Measurements from ENCODE around the gene OBP2B.

DNA sequence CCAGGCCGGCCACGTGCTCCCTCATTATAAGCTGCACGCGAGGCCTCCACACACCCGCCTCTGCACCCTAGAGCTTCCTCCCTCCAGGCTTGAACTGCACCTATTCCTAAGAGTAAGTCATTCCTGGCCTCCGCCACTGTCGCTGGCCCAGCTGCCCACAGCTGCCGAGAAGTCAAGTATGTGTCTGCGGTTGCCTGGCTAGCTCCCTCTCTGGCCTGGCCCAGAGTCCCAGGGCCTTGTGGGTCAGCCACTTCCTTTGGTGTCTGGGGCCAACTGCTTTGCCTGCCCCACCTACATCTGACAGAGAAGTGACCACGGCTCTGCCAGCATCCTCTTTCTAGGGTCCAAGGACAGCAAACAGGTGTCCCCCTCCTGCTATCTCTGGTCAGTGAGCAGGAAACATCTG lies 47.6 kb upstream of the OBP2B start:
- TF ChIP-seq MXI1 (conservative IDR thresholded peaks at IDR 0.05; ENCODE audit: poor library complexity, severe bottlenecking) (no peak), SMC3 (conservative IDR thresholded peaks at IDR 0.05; ENCODE audit: poor library complexity) (no peak), EZH2 (IDR thresholded peaks at IDR 0.05; ENCODE audit: borderline replicate concordance, insufficient read depth, low read length, poor library complexity, severe bottlenecking) (no peak), RAD21 (conservative IDR thresholded peaks at IDR 0.05) (no peak), TAF1 (IDR thresholded peaks at IDR 0.05; ENCODE audit: low read depth) (no peak)
- TF ChIP-seq, protein P1, sequence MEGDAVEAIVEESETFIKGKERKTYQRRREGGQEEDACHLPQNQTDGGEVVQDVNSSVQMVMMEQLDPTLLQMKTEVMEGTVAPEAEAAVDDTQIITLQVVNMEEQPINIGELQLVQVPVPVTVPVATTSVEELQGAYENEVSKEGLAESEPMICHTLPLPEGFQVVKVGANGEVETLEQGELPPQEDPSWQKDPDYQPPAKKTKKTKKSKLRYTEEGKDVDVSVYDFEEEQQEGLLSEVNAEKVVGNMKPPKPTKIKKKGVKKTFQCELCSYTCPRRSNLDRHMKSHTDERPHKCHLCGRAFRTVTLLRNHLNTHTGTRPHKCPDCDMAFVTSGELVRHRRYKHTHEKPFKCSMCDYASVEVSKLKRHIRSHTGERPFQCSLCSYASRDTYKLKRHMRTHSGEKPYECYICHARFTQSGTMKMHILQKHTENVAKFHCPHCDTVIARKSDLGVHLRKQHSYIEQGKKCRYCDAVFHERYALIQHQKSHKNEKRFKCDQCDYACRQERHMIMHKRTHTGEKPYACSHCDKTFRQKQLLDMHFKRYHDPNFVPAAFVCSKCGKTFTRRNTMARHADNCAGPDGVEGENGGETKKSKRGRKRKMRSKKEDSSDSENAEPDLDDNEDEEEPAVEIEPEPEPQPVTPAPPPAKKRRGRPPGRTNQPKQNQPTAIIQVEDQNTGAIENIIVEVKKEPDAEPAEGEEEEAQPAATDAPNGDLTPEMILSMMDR (IDR thresholded peaks at IDR 0.05; ENCODE audit: poor library complexity, severe bottlenecking): no peak
- TF ChIP-seq, protein P2, sequence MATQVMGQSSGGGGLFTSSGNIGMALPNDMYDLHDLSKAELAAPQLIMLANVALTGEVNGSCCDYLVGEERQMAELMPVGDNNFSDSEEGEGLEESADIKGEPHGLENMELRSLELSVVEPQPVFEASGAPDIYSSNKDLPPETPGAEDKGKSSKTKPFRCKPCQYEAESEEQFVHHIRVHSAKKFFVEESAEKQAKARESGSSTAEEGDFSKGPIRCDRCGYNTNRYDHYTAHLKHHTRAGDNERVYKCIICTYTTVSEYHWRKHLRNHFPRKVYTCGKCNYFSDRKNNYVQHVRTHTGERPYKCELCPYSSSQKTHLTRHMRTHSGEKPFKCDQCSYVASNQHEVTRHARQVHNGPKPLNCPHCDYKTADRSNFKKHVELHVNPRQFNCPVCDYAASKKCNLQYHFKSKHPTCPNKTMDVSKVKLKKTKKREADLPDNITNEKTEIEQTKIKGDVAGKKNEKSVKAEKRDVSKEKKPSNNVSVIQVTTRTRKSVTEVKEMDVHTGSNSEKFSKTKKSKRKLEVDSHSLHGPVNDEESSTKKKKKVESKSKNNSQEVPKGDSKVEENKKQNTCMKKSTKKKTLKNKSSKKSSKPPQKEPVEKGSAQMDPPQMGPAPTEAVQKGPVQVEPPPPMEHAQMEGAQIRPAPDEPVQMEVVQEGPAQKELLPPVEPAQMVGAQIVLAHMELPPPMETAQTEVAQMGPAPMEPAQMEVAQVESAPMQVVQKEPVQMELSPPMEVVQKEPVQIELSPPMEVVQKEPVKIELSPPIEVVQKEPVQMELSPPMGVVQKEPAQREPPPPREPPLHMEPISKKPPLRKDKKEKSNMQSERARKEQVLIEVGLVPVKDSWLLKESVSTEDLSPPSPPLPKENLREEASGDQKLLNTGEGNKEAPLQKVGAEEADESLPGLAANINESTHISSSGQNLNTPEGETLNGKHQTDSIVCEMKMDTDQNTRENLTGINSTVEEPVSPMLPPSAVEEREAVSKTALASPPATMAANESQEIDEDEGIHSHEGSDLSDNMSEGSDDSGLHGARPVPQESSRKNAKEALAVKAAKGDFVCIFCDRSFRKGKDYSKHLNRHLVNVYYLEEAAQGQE (IDR thresholded peaks at IDR 0.05; ENCODE audit: borderline replicate concordance): no peak

Data from neural cell (in vitro differentiated cells).